NT2/D1 (cell line): Measurements from ENCODE around the gene BACH2.

Experiments
- SUZ12 ChIP-seq: IDR thresholded peaks from 2 replicates; pipeline ENCODE4 v1.6.1; 2011; ENCODE audit not compliant: insufficient read length, insufficient read depth; ENCODE audit errors: extremely low read depth
- YY1 ChIP-seq: IDR thresholded peaks from 2 replicates; pipeline ENCODE4 v1.6.1; 2011; ENCODE audit not compliant: insufficient read length, insufficient read depth
- ZNF274 ChIP-seq: IDR thresholded peaks from 2 replicates; pipeline ENCODE4 v1.6.1; 2011; ENCODE audit warnings: mild to moderate bottlenecking, low read depth, low read length

- TF ChIP-seq SUZ12 (no peak), YY1 (no peak), ZNF274 (no peak)
These were observed 746 bp downstream of the BACH2 start for GRCh38 chr6:90295854-90296340.
